Left ventricle myocardium inferior (tissue), 1 donor: ENCODE measurements around the gene FKRP. TPM values are rescaled to one million over a fixed set of nuclear protein-coding genes. Genes with fewer than 3 reads are reported as not detected.
"Not testable (repeated sequence)": the region's sequence is repeated elsewhere in the genome, so short reads cannot be mapped to it uniquely, and the experiment has no call there.

Experiments
- DNase-seq: peaks from one replicate; pipeline ENCODE4 v3.0.0-alpha.2; 2020
- H3K27ac ChIP-seq: fragments of 200-600 bp; replicated peaks from 2 replicates; pipeline ENCODE4 v1.8.0; 2021
- H3K27me3 ChIP-seq: fragments of 200-600 bp; 2 replicates; pipeline ENCODE4 v1.8.0; 2021; ENCODE audit warnings: low read depth
- H3K36me3 ChIP-seq: fragments of 200-600 bp; 2 replicates; pipeline ENCODE4 v1.8.0; 2021
- H3K4me1 ChIP-seq: fragments of 200-600 bp; 2 replicates; pipeline ENCODE4 v1.8.0; 2021
- H3K4me3 ChIP-seq: fragments of 200-600 bp; 2 replicates; pipeline ENCODE4 v1.8.0; 2021; ENCODE audit warnings: mild to moderate bottlenecking, moderate library complexity
- H3K9me3 ChIP-seq: fragments of 200-600 bp; replicated peaks from 2 replicates; pipeline ENCODE4 v1.8.0; 2021
- CTCF ChIP-seq: fragments of 200-600 bp; IDR thresholded peaks from 2 replicates; pipeline ENCODE4 v1.8.0; 2021; ENCODE audit warnings: antibody characterized with exemption, mild to moderate bottlenecking, borderline replicate concordance
- intact Hi-C: fragments of 100-400 bp; cut with micrococcal nuclease; formaldehyde crosslinking; loops from one replicate; pipeline ENCODE4 v1.11.0; 2022
- total RNA-seq: library from RNA; stranded (reverse); fragmentation: NEBNext Ultra II Directional; extraction: Animal tissue kit (Norgen Biotek cat#: 25700); gene quantifications from one replicate; pipeline ENCODE4 v1.2.1, GENCODE V29; 2021
- donor health status: DM: no; HTN: yes; CAD: no; lungs with severe emphysema.

Gene FKRP
- total RNA-seq, 1 donor from 2014 or later: 15.6 TPM

DNA sequence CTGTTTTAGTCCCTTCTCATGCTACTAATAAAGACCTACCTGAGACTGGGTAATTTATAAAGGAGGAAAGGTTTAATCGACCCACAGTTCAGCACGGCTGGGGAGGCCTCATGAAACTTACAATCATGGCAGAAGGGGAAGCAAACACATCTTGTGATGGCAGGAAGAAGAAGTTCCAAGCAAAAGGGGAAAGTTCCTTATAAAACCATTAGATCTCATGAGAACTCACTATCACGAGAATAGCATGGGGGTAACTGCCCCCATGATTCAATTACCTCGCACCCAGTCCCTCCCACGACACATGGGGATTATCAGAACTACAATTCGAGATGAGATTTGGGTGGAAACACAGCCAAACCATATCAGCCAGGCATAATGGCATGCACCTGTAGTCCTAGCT is 13.3 kb downstream of the FKRP start:
- Histone ChIP-seq H3K9me3 (no peaks in the 10 kb centered on the region), H3K4me1 (peaks cover 14% of the 10 kb centered on the region), H3K27ac (no peak overlapping the region), H3K4me3 (no peak overlapping the region), H3K36me3 (peaks cover 18% of the 10 kb centered on the region), H3K27me3 (no peaks in the 10 kb centered on the region)
- no peak for DNase-seq
- no peak for TF ChIP-seq CTCF
- intact Hi-C loops: loop anchor here (5.0 kb wide), 1 partner anchor 83 kb away; no protein-coding TSS in a partner anchor

DNA sequence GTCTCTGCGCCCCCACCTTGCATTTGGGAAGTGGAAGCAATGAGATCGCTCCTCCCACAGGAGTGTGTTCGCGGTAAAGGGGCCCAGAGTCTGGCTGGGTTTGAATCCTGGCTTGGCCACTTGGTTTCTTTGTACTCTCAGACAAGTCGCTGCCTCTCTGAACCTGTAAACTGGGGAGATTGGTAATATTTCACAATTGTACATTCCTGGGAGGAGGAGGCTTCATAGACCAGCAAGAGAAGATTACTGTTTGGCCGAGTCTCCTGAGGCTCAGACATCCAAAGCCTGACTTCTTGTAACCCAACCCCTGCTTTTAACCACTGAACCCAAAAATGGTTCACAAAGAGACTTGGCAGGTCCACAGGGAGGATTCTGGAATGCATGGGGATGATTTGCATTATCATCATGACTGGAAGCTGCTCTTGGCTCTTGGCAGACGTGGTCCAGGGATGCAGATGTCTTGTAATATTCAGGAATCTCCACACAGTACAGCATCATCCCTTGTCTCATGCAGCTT is 14.0 kb downstream of the FKRP start:
- DNase-seq: no peak
- Histone ChIP-seq H3K4me1 (peaks cover 19% of the 10 kb centered on the region), H3K9me3 (no peaks in the 10 kb centered on the region), H3K36me3 (peaks cover 18% of the 10 kb centered on the region), H3K4me3 (no peak overlapping the region), H3K27me3 (no peaks in the 10 kb centered on the region), H3K27ac (peak overlapping the region; percentile 21)
- no peak for TF ChIP-seq CTCF
- intact Hi-C loops: loop anchor here (5.0 kb wide), 1 partner anchor 82 kb away; no protein-coding TSS in a partner anchor

DNA sequence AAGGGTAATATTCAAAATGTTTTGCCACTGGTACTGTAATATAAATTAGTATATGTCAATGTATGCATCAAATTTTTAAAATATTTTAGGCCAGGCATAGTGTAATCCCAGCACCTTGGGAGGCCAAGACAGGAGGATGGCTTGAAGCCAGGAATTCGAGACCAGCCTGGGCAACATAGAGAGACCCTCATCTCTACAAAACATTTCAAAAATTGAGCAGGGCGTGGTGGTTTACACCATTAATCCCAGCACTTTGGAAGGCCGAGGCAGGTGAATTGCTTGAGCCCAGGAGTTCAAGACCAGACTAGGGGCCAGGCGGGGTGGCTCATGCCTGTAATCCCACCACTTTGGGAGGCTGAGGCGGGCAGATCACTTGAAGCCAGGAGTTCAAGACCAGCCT is 14.5 kb downstream of the FKRP start:
- Histone ChIP-seq H3K9me3 (no peaks in the 10 kb centered on the region), H3K27me3 (no peaks in the 10 kb centered on the region), H3K4me3 (no peak overlapping the region), H3K4me1 (peaks cover 19% of the 10 kb centered on the region), H3K27ac (no peak overlapping the region), H3K36me3 (peaks cover 18% of the 10 kb centered on the region)
- intact Hi-C loops: no loop called here
- DNase-seq: no peak
- TF ChIP-seq CTCF: no peak

GRCh38 chr19:46760897-46761296 is 15.0 kb downstream of the FKRP start:
- H3K36me3 ChIP-seq: peaks cover 12% of the 10 kb centered on the region
- H3K4me3 ChIP-seq, H3K9me3 ChIP-seq, DNase-seq, H3K27ac ChIP-seq, intact Hi-C loops, H3K27me3 ChIP-seq: not testable (repeated sequence)
- H3K4me1 ChIP-seq: peaks cover 18% of the 10 kb centered on the region

GRCh38 chr19:46761418-46761831 is 15.6 kb downstream of the FKRP start:
- Histone ChIP-seq H3K4me3 (no peak overlapping the region), H3K27ac (no peak overlapping the region), H3K4me1 (peaks cover 18% of the 10 kb centered on the region), H3K36me3 (peaks cover 7% of the 10 kb centered on the region), H3K9me3 (no peaks in the 10 kb centered on the region), H3K27me3 (no peaks in the 10 kb centered on the region)
- no peak for TF ChIP-seq CTCF
- intact Hi-C loops: no loop called here
- no peak for DNase-seq

DNA sequence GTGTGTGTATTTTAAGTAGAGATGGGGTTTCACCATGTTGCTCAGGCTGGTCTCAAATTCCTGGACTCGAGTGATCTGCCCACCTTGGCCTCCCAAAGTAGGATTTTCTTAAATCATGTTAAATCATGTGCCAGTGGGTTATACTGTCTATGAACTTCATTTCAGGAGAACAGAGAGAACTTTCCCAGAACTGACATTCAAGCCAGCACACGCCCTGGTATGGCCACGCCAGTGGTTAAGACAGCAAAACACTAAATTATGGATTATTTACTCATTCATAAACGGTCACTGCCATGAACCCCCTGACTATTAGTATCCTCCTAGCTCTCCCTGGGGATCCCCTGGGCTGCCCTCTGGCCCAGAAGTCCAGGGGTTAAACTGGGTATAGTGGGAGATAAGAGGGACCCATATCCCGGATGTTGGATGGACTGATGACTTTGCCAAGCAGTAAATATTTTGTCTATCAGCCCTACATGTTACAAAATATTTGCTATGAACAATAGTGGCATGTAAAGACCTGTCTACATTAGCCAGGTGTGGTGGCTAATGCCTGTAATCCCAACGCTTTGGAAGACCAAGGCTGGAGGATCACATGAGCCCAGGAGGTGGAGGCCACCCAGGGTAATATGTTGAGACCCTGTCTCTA is 16.5 kb downstream of the FKRP start:
- H3K36me3 ChIP-seq: no peaks in the 10 kb centered on the region
- intact Hi-C loops: no loop called here
- no peak overlapping the region for H3K4me3 ChIP-seq
- peaks cover 17% of the 10 kb centered on the region for H3K4me1 ChIP-seq
- no peaks in the 10 kb centered on the region for H3K27me3 ChIP-seq
- no peak overlapping the region for H3K27ac ChIP-seq
- TF ChIP-seq CTCF: no peak
- DNase-seq: no peak
- no peaks in the 10 kb centered on the region for H3K9me3 ChIP-seq
